ENCODE measurements around the gene ZDHHC14.

ZDHHC14 gene

GRCh38 chr6:157674061-157674460, 293.1 kb downstream of the ZDHHC14 start:
- no peak overlapping the region for H3K4me2 ChIP-seq
- TF ChIP-seq Cebpa-rat (IDR thresholded peaks at IDR 0.05), result no peak
- H4K20me1 ChIP-seq, result peaks cover 0 to 6% (median 0%) of the 10 kb centered on the region in 11 experiments; a peak in 2 of 22 replicates
- H3K4me3 ChIP-seq, result no peak overlapping the region
- H3K4me1 ChIP-seq, result peaks cover 9 to 20% (median 16%) of the 10 kb centered on the region in 10 experiments; a peak in 18 of 20 replicates
- no peak overlapping the region for H3K9ac ChIP-seq
- peaks cover 0 to 9% (median 0%) of the 10 kb centered on the region in 11 experiments; a peak in 6 of 22 replicates for H3K36me3 ChIP-seq
- H3K27me3 ChIP-seq, result no peaks in the 10 kb centered on the region
- no peaks in the 10 kb centered on the region; a peak in 1 of 22 replicates for H3K9me3 ChIP-seq (replicated peaks in 1 of 11)
- no peak overlapping the region for H3K27ac ChIP-seq

GRCh38 chr6:157675831-157676230, 294.8 kb downstream of the ZDHHC14 start:
- Histone ChIP-seq H3K27ac (no peak overlapping the region), H3K36me3 (peaks cover 0 to 9% (median 0%) of the 10 kb centered on the region in 11 experiments; a peak in 6 of 22 replicates), H3K4me2 (peak overlapping the region in 1 of 11 experiments; percentile 23; a peak in 3 of 22 replicates), H3K9me3 (replicated peaks in 1 of 11) (no peaks in the 10 kb centered on the region; a peak in 1 of 22 replicates), H4K20me1 (peaks cover 0 to 6% (median 0%) of the 10 kb centered on the region in 11 experiments; a peak in 2 of 22 replicates), H3K27me3 (no peaks in the 10 kb centered on the region), H3K9ac (no peak overlapping the region), H3K4me3 (no peak overlapping the region), H3K4me1 (peaks cover 0 to 5% (median 2%) of the 10 kb centered on the region in 10 experiments; a peak in 5 of 20 replicates)
- TF ChIP-seq Cebpa-rat (IDR thresholded peaks at IDR 0.05), result no peak

GRCh38 chr6:157676241-157676640, 295.3 kb downstream of the ZDHHC14 start:
- no peak for TF ChIP-seq Cebpa-rat (IDR thresholded peaks at IDR 0.05)
- no peak overlapping the region for H3K9ac ChIP-seq
- H3K27me3 ChIP-seq, result no peaks in the 10 kb centered on the region
- peaks cover 0 to 6% (median 0%) of the 10 kb centered on the region in 11 experiments; a peak in 2 of 22 replicates for H4K20me1 ChIP-seq
- peaks cover 0 to 5% (median 0%) of the 10 kb centered on the region in 10 experiments; a peak in 1 of 20 replicates for H3K4me1 ChIP-seq
- no peak overlapping the region for H3K27ac ChIP-seq
- H3K9me3 ChIP-seq (replicated peaks in 1 of 11), result no peaks in the 10 kb centered on the region; a peak in 1 of 22 replicates
- peaks cover 0 to 9% (median 0%) of the 10 kb centered on the region in 11 experiments; a peak in 6 of 22 replicates for H3K36me3 ChIP-seq
- no peak overlapping the region for H3K4me3 ChIP-seq
- peak overlapping the region in 1 of 11 experiments; percentile 23; a peak in 3 of 22 replicates for H3K4me2 ChIP-seq

GRCh38 chr6:157677235-157677634, 296.2 kb downstream of the ZDHHC14 start:
- H3K27me3 ChIP-seq, result no peaks in the 10 kb centered on the region
- H3K4me2 ChIP-seq, result no peak overlapping the region
- H3K9ac ChIP-seq, result no peak overlapping the region
- no peak overlapping the region for H3K27ac ChIP-seq
- H3K4me3 ChIP-seq, result no peak overlapping the region
- H3K36me3 ChIP-seq, result peaks cover 0 to 9% (median 0%) of the 10 kb centered on the region in 11 experiments; a peak in 6 of 22 replicates
- TF ChIP-seq Cebpa-rat (IDR thresholded peaks at IDR 0.05), result no peak
- no peaks in the 10 kb centered on the region for H3K9me3 ChIP-seq (replicated peaks in 1 of 11)
- H4K20me1 ChIP-seq, result peaks cover 0 to 6% (median 0%) of the 10 kb centered on the region in 11 experiments; a peak in 2 of 22 replicates
- H3K4me1 ChIP-seq, result peaks cover 0 to 8% (median 0%) of the 10 kb centered on the region in 10 experiments; a peak in 1 of 20 replicates

DNA sequence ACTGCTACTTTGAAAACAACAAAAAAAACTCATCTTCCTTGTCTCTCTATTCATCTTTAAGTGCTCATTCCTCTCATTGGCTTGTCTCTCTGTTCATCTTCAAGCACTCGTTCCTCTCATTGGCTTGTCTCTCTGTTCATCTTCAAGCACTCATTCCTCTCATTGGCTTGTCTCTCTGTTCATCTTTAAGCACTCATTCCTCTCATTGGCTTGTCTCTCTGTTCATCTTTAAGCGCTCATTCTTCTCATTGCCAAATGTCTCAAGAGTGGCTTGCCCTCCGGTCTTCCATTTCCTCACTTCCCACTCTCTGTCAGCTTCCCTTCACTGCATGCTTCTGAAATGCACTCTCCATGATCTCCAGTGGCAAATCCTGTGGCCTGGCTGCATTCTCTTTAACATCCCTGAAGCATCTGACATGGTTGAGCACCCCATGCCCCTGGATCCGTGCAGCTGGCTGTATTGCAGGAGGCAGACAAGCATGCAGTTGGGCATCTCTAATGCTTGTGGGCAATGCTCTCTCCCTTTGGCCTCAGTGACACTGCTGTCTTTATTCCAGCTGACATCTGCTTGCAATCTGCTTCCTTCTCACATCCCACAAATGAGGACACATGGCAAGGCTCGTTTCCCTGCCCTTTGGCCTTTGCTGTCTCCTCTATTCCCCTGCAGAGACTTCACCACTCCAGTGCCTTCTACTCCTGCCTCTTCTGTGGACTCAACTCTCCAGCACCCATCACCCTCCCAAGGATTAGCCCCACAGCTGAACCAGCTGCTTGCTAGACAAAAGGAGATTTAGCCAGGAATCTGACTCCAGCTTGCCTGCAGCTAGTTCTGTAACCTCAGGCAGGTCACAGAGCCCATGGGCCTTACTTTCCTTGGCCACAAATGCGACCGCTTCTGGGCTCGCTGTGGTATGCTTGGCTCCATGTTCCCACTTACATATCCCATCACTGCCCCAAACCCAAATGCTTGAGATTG, 298.9 kb downstream of the ZDHHC14 start:
- H4K20me1 ChIP-seq, result peaks cover 0 to 6% (median 0%) of the 10 kb centered on the region in 11 experiments; a peak in 2 of 22 replicates
- TF ChIP-seq Cebpa-rat (IDR thresholded peaks at IDR 0.05), result no peak
- no peak overlapping the region for H3K4me2 ChIP-seq
- no peak overlapping the region for H3K27ac ChIP-seq
- peaks cover 0 to 8% (median 0%) of the 10 kb centered on the region in 10 experiments; a peak in 1 of 20 replicates for H3K4me1 ChIP-seq
- no peaks in the 10 kb centered on the region for H3K9me3 ChIP-seq (replicated peaks in 1 of 11)
- H3K27me3 ChIP-seq, result no peaks in the 10 kb centered on the region
- H3K9ac ChIP-seq, result no peak overlapping the region
- H3K36me3 ChIP-seq, result no peaks in the 10 kb centered on the region
- H3K4me3 ChIP-seq, result no peak overlapping the region

GRCh38 chr6:157681041-157681650, 300.2 kb downstream of the ZDHHC14 start:
- H3K4me3 ChIP-seq, result no peak overlapping the region
- peaks cover 0 to 5% (median 0%) of the 10 kb centered on the region in 11 experiments; a peak in 3 of 22 replicates for H4K20me1 ChIP-seq
- H3K9me3 ChIP-seq (replicated peaks in 1 of 11), result no peaks in the 10 kb centered on the region
- H3K36me3 ChIP-seq, result no peaks in the 10 kb centered on the region
- TF ChIP-seq Cebpa-rat (IDR thresholded peaks at IDR 0.05), result no peak
- H3K4me1 ChIP-seq, result peaks cover 0 to 5% (median 0%) of the 10 kb centered on the region in 10 experiments; a peak in 1 of 20 replicates
- H3K9ac ChIP-seq, result no peak overlapping the region
- H3K4me2 ChIP-seq, result no peak overlapping the region
- no peak overlapping the region for H3K27ac ChIP-seq
- no peaks in the 10 kb centered on the region for H3K27me3 ChIP-seq

- Histone ChIP-seq H3K27ac (no peak overlapping the region), H4K20me1 (no peaks in the 10 kb centered on the region; a peak in 1 of 22 replicates), H3K27me3 (no peaks in the 10 kb centered on the region), H3K9ac (no peak overlapping the region), H3K4me3 (no peak overlapping the region), H3K9me3 (replicated peaks in 1 of 11) (no peaks in the 10 kb centered on the region), H3K36me3 (no peaks in the 10 kb centered on the region), H3K4me1 (peaks cover 0 to 9% (median 0%) of the 10 kb centered on the region in 10 experiments; a peak in 1 of 20 replicates), H3K4me2 (no peak overlapping the region)
- no peak for TF ChIP-seq Cebpa-rat (IDR thresholded peaks at IDR 0.05)
Measured at GRCh38 chr6:157682856-157683481, 302.0 kb downstream of the ZDHHC14 start.

- no peak for TF ChIP-seq Cebpa-rat (IDR thresholded peaks at IDR 0.05)
- Histone ChIP-seq H3K36me3 (no peaks in the 10 kb centered on the region), H3K4me1 (peaks cover 0 to 9% (median 0%) of the 10 kb centered on the region in 10 experiments; a peak in 1 of 20 replicates), H3K9me3 (replicated peaks in 1 of 11) (no peaks in the 10 kb centered on the region), H3K27ac (no peak overlapping the region), H3K4me2 (no peak overlapping the region), H3K4me3 (no peak overlapping the region), H3K9ac (no peak overlapping the region), H4K20me1 (no peaks in the 10 kb centered on the region; a peak in 1 of 22 replicates), H3K27me3 (no peaks in the 10 kb centered on the region)
Measured at GRCh38 chr6:157683707-157684106, 302.7 kb downstream of the ZDHHC14 start.

Data from BLaER1 treated with 17β-estradiol and CSF1 and Interleukin-3, amounts not matched to agents 10 nM and 100 nM (cell line).